Measurements from ENCODE around the gene GMIP. TPM values are rescaled to one million over a fixed set of nuclear protein-coding genes. Genes with fewer than 3 reads are reported as not detected.
A peak's percentile ranks its signal among the peaks of the same experiment; 100 is the strongest.

The GMIP gene
- total RNA-seq, 1 experiment from 2014 or later = 12.7 TPM

GRCh38 chr19:19661675-19662251 lies 18.3 kb upstream of the GMIP start:
- Histone ChIP-seq H3K79me1 (ENCODE audit: insufficient read depth, low read depth, low read length, poor library complexity, severe bottlenecking) (peaks cover 5% of the 10 kb centered on the region), H3K18ac (ENCODE audit: insufficient read length, low read depth, low read length) (no peak overlapping the region), H4K8ac (replicated peaks; ENCODE audit: insufficient read length, low read depth, low read length) (no peak overlapping the region), H3K14ac (ENCODE audit: insufficient read depth, low read length) (no peak overlapping the region), H2BK15ac (ENCODE audit: low read depth, low read length) (no peak overlapping the region), H2AFZ (ENCODE audit: low read length) (no peak overlapping the region), H3K4me1 (ENCODE audit: insufficient read depth, low read length) (peaks cover 6% of the 10 kb centered on the region; the same call in 1 of the 2 replicates), H3K23me2 (ENCODE audit: insufficient read length, low read depth, low read length, poor library complexity, severe bottlenecking) (no peaks in the 10 kb centered on the region), H4K20me1 (ENCODE audit: control insufficient read depth, insufficient read depth, insufficient read length) (no peaks in the 10 kb centered on the region), H3K27ac (ENCODE audit: insufficient read length, low read depth, low read length) (no peak overlapping the region), H3K4ac (ENCODE audit: low read depth, low read length) (no peak overlapping the region), H3K79me2 (ENCODE audit: insufficient read depth, low read length) (peaks cover 20% of the 10 kb centered on the region; the same call in 1 of the 2 replicates), H3K9ac (ENCODE audit: extremely low read depth, insufficient read length, low read length) (no peak overlapping the region), H2AK5ac (ENCODE audit: insufficient read length, low read length) (no peak overlapping the region), H3T11ph (ENCODE audit: low read length) (no peak overlapping the region), H4K91ac (ENCODE audit: insufficient read length, low read depth, low read length) (no peak overlapping the region), H3K27me3 (ENCODE audit: insufficient read depth, low read length) (no peaks in the 10 kb centered on the region), H3K4me2 (ENCODE audit: insufficient read depth, insufficient read length, low read length) (peak overlapping the region; percentile 89), H4K5ac (ENCODE audit: insufficient read length, low read depth, low read length) (no peak overlapping the region), H3K56ac (ENCODE audit: insufficient read length, low read depth, low read length) (no peak overlapping the region), H2BK20ac (ENCODE audit: low read depth, low read length, poor library complexity, severe bottlenecking) (no peak overlapping the region), H2BK120ac (ENCODE audit: low read depth, low read length, poor library complexity, severe bottlenecking) (no peak overlapping the region), H2BK12ac (ENCODE audit: insufficient read length, low read depth, low read length) (no peak overlapping the region), H2BK5ac (ENCODE audit: insufficient read length, low read length) (no peak overlapping the region), H3K9me3 (ENCODE audit: control insufficient read depth, low read depth, low read length) (no peaks in the 10 kb centered on the region), H3K23ac (ENCODE audit: insufficient read length, low read depth, low read length) (no peak overlapping the region)
- Mint-ChIP-seq H3K27me3 (ENCODE audit: low read depth) (no peaks in the 10 kb centered on the region), H3K4me3 (peak overlapping the region; percentile 86 to 95), H3K4me1 (peaks cover 19 to 20% of the 10 kb centered on the region in 2 experiments), H3K9me3 (no peaks in the 10 kb centered on the region), H3K36me3 (ENCODE audit: insufficient read depth in 1 of 3, low read depth in 3 of 3) (peaks cover 24 to 44% (median 39%) of the 10 kb centered on the region in 3 experiments), H3K27ac (peak overlapping the region in 2 of 3 experiments; percentile 9 to 48; a peak in 3 of 7 replicates)
- TF ChIP-seq, protein P1, sequence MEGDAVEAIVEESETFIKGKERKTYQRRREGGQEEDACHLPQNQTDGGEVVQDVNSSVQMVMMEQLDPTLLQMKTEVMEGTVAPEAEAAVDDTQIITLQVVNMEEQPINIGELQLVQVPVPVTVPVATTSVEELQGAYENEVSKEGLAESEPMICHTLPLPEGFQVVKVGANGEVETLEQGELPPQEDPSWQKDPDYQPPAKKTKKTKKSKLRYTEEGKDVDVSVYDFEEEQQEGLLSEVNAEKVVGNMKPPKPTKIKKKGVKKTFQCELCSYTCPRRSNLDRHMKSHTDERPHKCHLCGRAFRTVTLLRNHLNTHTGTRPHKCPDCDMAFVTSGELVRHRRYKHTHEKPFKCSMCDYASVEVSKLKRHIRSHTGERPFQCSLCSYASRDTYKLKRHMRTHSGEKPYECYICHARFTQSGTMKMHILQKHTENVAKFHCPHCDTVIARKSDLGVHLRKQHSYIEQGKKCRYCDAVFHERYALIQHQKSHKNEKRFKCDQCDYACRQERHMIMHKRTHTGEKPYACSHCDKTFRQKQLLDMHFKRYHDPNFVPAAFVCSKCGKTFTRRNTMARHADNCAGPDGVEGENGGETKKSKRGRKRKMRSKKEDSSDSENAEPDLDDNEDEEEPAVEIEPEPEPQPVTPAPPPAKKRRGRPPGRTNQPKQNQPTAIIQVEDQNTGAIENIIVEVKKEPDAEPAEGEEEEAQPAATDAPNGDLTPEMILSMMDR (conservative IDR thresholded peaks at IDR 0.05) = no peak
- DNase-seq = peak; percentile 26
- no CpG with 5 or more reads among the region's 18 CpGs for WGBS (ENCODE audit: extremely low coverage, insufficient read length, low lambda C conversion rate)

Data from H9 (cell line).